H1 (cell line): ENCODE measurements around the gene CCDC136. TPM values are rescaled to one million over a fixed set of nuclear protein-coding genes. Genes with fewer than 3 reads are reported as not detected.

ENCODE experiments used
- CTCF ChIA-PET: fragments of 300-600 bp; sonication (Branson Sonifier 250); formaldehyde crosslinking; loops from one replicate; lab custom pipeline; 2021; ENCODE audit not compliant: partially characterized antibody; lab: Charles Lee
- POLR2A ChIA-PET: fragments of 300-600 bp; sonication (Branson Sonifier 250); formaldehyde crosslinking; loops from one replicate; lab custom pipeline; 2021; ENCODE audit warnings: inconsistent platforms; ENCODE audit not compliant: partially characterized antibody; lab: Charles Lee
- DNase-seq, 2 experiments: peaks; one replicate each; pipeline versions ENCODE4 v3.0.0 to v3.0.0-alpha.2; 2010 to 2022; ENCODE audit warnings: low spot score in 2 of 2, low read depth in 1 of 2, mixed read lengths in 1 of 2
- FAIRE-seq: peaks from 2 replicates; lab custom pipeline; 2011; peaks lifted over from hg19 to GRCh38; lab: Jason Lieb, UNC
- H2AFZ ChIP-seq: 2 replicates; pipeline ENCODE4 v1.8.1; 2012; ENCODE audit warnings: low read length, inconsistent platforms
- H2AK5ac ChIP-seq: 2 replicates; pipeline ENCODE4 v1.6.1; 2013; ENCODE audit warnings: low read depth, low read length
- H2BK120ac ChIP-seq: replicated peaks from 2 replicates; pipeline ENCODE3; 2013; ENCODE audit warnings: low read depth, low read length, inconsistent platforms
- H2BK12ac ChIP-seq: 2 replicates; pipeline ENCODE4 v1.6.1; 2013; ENCODE audit warnings: low read depth, low read length
- H2BK15ac ChIP-seq: 2 replicates; pipeline ENCODE4 v1.6.1; 2013; ENCODE audit warnings: low read length
- H2BK20ac ChIP-seq: 2 replicates; pipeline ENCODE4 v1.6.1; 2013; ENCODE audit warnings: low read length
- H2BK5ac ChIP-seq: 2 replicates; pipeline ENCODE4 v1.6.1; 2013; ENCODE audit warnings: low read depth, low read length
- H3K14ac ChIP-seq: 2 replicates; pipeline ENCODE4 v1.6.1; 2013; ENCODE audit warnings: inconsistent platforms; ENCODE audit not compliant: insufficient read length
- H3K18ac ChIP-seq: 2 replicates; pipeline ENCODE4 v1.6.1; 2013; ENCODE audit warnings: low read length; ENCODE audit errors: extremely low read depth
- H3K23ac ChIP-seq: 2 replicates; pipeline ENCODE4 v1.6.1; 2013; ENCODE audit warnings: inconsistent platforms; ENCODE audit not compliant: insufficient read length
- H3K23me2 ChIP-seq: 2 replicates; pipeline ENCODE4 v1.6.1; 2013; ENCODE audit warnings: low read depth, low read length
- H3K27ac ChIP-seq: 2 replicates; pipeline ENCODE4 v1.6.1; 2011; ENCODE audit warnings: low read depth, low read length, inconsistent platforms
- H3K27me3 ChIP-seq, 4 experiments: replicated peaks in 1 of 4; 1 replicate in 1 of 4; 2 replicates in 3 of 4; pipeline versions ENCODE4 v1.6.1 to v1.8.1; 2011 to 2013; ENCODE audit warnings: low read length in 3 of 4, mild to moderate bottlenecking in 3 of 4, inconsistent platforms in 2 of 4, mixed read lengths in 2 of 4, moderate library complexity in 1 of 4; ENCODE audit not compliant: control insufficient read depth in 3 of 4, insufficient read depth in 3 of 4; ENCODE audit errors: extremely low read depth in 1 of 4
- H3K36me3 ChIP-seq, 4 experiments: 2 replicates each; pipeline versions ENCODE4 v1.6.1 to v1.8.1; 2011 to 2013; ENCODE audit warnings: mild to moderate bottlenecking in 4 of 4, low read length in 3 of 4, moderate library complexity in 2 of 4, control low read depth in 1 of 4, inconsistent platforms in 1 of 4; ENCODE audit not compliant: insufficient read depth in 4 of 4, control insufficient read depth in 2 of 4
- H3K4ac ChIP-seq: replicated peaks from 2 replicates; pipeline ENCODE3; 2013; ENCODE audit warnings: low read length, low read depth, mixed read lengths, inconsistent platforms; ENCODE audit not compliant: insufficient read length
- H3K4me1 ChIP-seq, 4 experiments: replicated peaks in 1 of 4; 1 replicate in 1 of 4; 2 replicates in 3 of 4; pipeline versions ENCODE4 v1.6.1 to v1.8.1; 2011 to 2013; ENCODE audit warnings: low read length in 3 of 4, inconsistent platforms in 2 of 4, mixed read lengths in 1 of 4; ENCODE audit not compliant: insufficient read depth in 4 of 4, control insufficient read depth in 3 of 4
- H3K4me2 ChIP-seq, 2 experiments: 2 replicates each; pipeline versions ENCODE4 v1.6.1 to v1.8.1; 2011 to 2013; ENCODE audit warnings: low read depth in 2 of 2, low read length in 2 of 2, control low read depth in 1 of 2, inconsistent platforms in 1 of 2, mild to moderate bottlenecking in 1 of 2; ENCODE audit not compliant: insufficient read depth in 1 of 2
- H3K4me3 ChIP-seq, 4 experiments: fragments of 200-600, 300-600 bp in 1 of 4; sonication (generic), shearing (Covaris generic), sonication (Bioruptor Twin) in 1 of 4; 2 replicates each; pipeline versions ENCODE4 v1.5.1 to v1.8.1; 2011 to 2016; ENCODE audit warnings: low read length in 4 of 4, low read depth in 3 of 4, control low read depth in 2 of 4, inconsistent platforms in 2 of 4, mild to moderate bottlenecking in 2 of 4, mixed read lengths in 1 of 4, moderate library complexity in 1 of 4; ENCODE audit not compliant: insufficient read depth in 2 of 4; ENCODE audit errors: extremely low read depth in 1 of 4
- H3K56ac ChIP-seq: replicated peaks from 2 replicates; pipeline ENCODE3; 2013; ENCODE audit warnings: low read depth, mild to moderate bottlenecking, mixed read lengths, low read length, inconsistent platforms; ENCODE audit not compliant: insufficient read length
- H3K79me1 ChIP-seq: 2 replicates; pipeline ENCODE4 v1.6.1; 2013; ENCODE audit warnings: low read depth, low read length, control low read depth
- H3K79me2 ChIP-seq, 2 experiments: 2 replicates each; pipeline versions ENCODE4 v1.6.1 to v1.8.1; 2012 to 2013; ENCODE audit warnings: low read length in 2 of 2, mild to moderate bottlenecking in 2 of 2, inconsistent platforms in 1 of 2; ENCODE audit not compliant: insufficient read depth in 2 of 2, control insufficient read depth in 1 of 2
- H3K9ac ChIP-seq, 4 experiments: replicated peaks in 1 of 4; 1 replicate in 1 of 4; 2 replicates in 3 of 4; pipeline versions ENCODE4 v1.6.1 to v1.8.1; 2011 to 2013; ENCODE audit warnings: low read depth in 3 of 4, low read length in 3 of 4, control low read depth in 2 of 4, mild to moderate bottlenecking in 2 of 4, moderate library complexity in 2 of 4, inconsistent platforms in 1 of 4; ENCODE audit errors: extremely low read depth in 1 of 4
- H3K9me3 ChIP-seq, 2 experiments: 2 replicates each; pipeline versions ENCODE4 v1.6.1 to v1.8.1; 2012 to 2013; ENCODE audit warnings: mild to moderate bottlenecking in 2 of 2, moderate library complexity in 2 of 2, control low read depth in 1 of 2, inconsistent platforms in 1 of 2, low read depth in 1 of 2, low read length in 1 of 2, mixed read lengths in 1 of 2; ENCODE audit not compliant: insufficient read depth in 2 of 2
- H4K20me1 ChIP-seq, 2 experiments: replicated peaks in 1 of 2; 2 replicates each; pipeline versions ENCODE3 to v1.8.1; 2011 to 2013; ENCODE audit warnings: inconsistent platforms in 2 of 2, low read length in 2 of 2, mild to moderate bottlenecking in 1 of 2; ENCODE audit not compliant: insufficient read depth in 2 of 2, control insufficient read depth in 1 of 2
- H4K5ac ChIP-seq: 2 replicates; pipeline ENCODE4 v1.6.1; 2013; ENCODE audit warnings: low read length, low read depth, mixed read lengths, inconsistent platforms; ENCODE audit not compliant: insufficient read length
- H4K8ac ChIP-seq: 2 replicates; pipeline ENCODE4 v1.8.0; 2013; ENCODE audit warnings: mild to moderate bottlenecking, moderate library complexity, low read length, inconsistent platforms; ENCODE audit not compliant: insufficient read depth; ENCODE audit errors: extremely low read depth
- H4K91ac ChIP-seq: replicated peaks from 2 replicates; pipeline ENCODE3; 2013; ENCODE audit warnings: low read length, mixed read lengths, inconsistent platforms; ENCODE audit not compliant: insufficient read length
- CBX8 ChIP-seq: fragments of 300-800, 300-1000 bp; sonication (generic); IDR thresholded peaks from 2 replicates; pipeline ENCODE4 v1.7.1; 2016; ENCODE audit warnings: low read depth, low read length, borderline replicate concordance
- FOSL1 ChIP-seq: IDR thresholded peaks from 2 replicates; pipeline ENCODE4 v1.6.1; 2011; ENCODE audit warnings: mild to moderate bottlenecking, low read depth, low read length, moderate library complexity; ENCODE audit not compliant: insufficient read depth
- KDM4A ChIP-seq: IDR thresholded peaks from one replicate; pipeline ENCODE4 v1.7.1; 2012; ENCODE audit warnings: low read depth, mild to moderate bottlenecking, moderate library complexity, low read length, inconsistent platforms; ENCODE audit not compliant: severe bottlenecking
- POLR2AphosphoS5 ChIP-seq: IDR thresholded peaks from 2 replicates; pipeline ENCODE4 v1.6.1; 2011; ENCODE audit warnings: low read depth, low read length
- RAD21 ChIP-seq, 2 experiments: IDR thresholded peaks in 1 of 2; conservative IDR thresholded peaks in 1 of 2; 2 replicates each; pipeline ENCODE4 v1.6.1; 2011; ENCODE audit warnings: low read depth in 2 of 2, low read length in 2 of 2, improper control_type of control experiment in 1 of 2, inconsistent platforms in 1 of 2, mild to moderate bottlenecking in 1 of 2, moderate library complexity in 1 of 2
- RFX5 ChIP-seq: IDR thresholded peaks from 2 replicates; pipeline ENCODE4 v1.6.1; 2011; ENCODE audit warnings: low read depth, low read length, improper control_type of control experiment, borderline replicate concordance
- RNF2 ChIP-seq: fragments of 200-900, 300-1000 bp; sonication (generic); IDR thresholded peaks from 2 replicates; pipeline ENCODE4 v1.7.1; 2016; ENCODE audit warnings: borderline replicate concordance, low read depth, mild to moderate bottlenecking, antibody characterized with exemption, low read length; ENCODE audit not compliant: poor library complexity, severe bottlenecking; ENCODE audit errors: missing control alignments
- SIRT6 ChIP-seq: IDR thresholded peaks from one replicate; pipeline ENCODE4 v1.7.1; 2012; ENCODE audit warnings: low read length, inconsistent platforms
- TCF12 ChIP-seq: IDR thresholded peaks from 2 replicates; pipeline ENCODE4 v1.6.1; 2011; ENCODE audit warnings: low read depth, mild to moderate bottlenecking, low read length
- YY1 ChIP-seq: IDR thresholded peaks from 2 replicates; pipeline ENCODE4 v1.6.1; 2011; ENCODE audit warnings: low read depth, mild to moderate bottlenecking, low read length
- WGBS, 2 experiments: shearing (Covaris generic) in 1 of 2; methylation state at CpG; one replicate each; pipeline versions ENCODE4 v1.1.6 to v1.1.7; 2013 to 2015; ENCODE audit warnings: low lambda C conversion rate in 2 of 2, mixed read lengths in 2 of 2, inconsistent platforms in 1 of 2, low coverage in 1 of 2, missing lambda C conversion rate in 1 of 2; ENCODE audit not compliant: insufficient replicate concordance in 2 of 2, insufficient coverage in 1 of 2, insufficient read length in 1 of 2; ENCODE audit errors: extremely low coverage in 1 of 2, missing lambda C conversion rate in 1 of 2; 5-methylcytosine and 5-hydroxymethylcytosine counted together
- polyA plus RNA-seq, 7 experiments: library from polyadenylated mRNA; depleted of rRNA in 3 of 7; stranded (reverse) in 5 of 7; unstranded in 2 of 7; fragments of >200 nt in 5 of 7; fragments of 200-250 nt in 2 of 7; gene quantifications; 1 replicate in 5 of 7; 2 replicates in 1 of 7; 4 replicates in 1 of 7; pipeline versions ENCODE4 v1.2.1 to v1.2.3, GENCODE V29; 2011 to 2013; ENCODE audit warnings: missing spikeins in 2 of 7, mixed read lengths in 2 of 7
- total RNA-seq: library from RNA; stranded (reverse); fragmentation: NEBNext Ultra II Directional; extraction: Animal tissue kit (Norgen Biotek cat#: 25700); gene quantifications from 2 replicates; pipeline ENCODE4 v1.2.1, GENCODE V29; 2021
- TF ChIP-seq, protein P1 (sequence below): IDR thresholded peaks from 2 replicates; pipeline ENCODE4 v1.6.1; 2011; ENCODE audit warnings: low read depth, mild to moderate bottlenecking, low read length; ENCODE audit not compliant: insufficient read depth
- TF ChIP-seq, protein P2 (sequence below): IDR thresholded peaks from 2 replicates; pipeline ENCODE4 v1.6.1; 2012; ENCODE audit warnings: inconsistent platforms

The CCDC136 gene
- total and polyA plus RNA-seq, 2 of the 8 experiments (the other 6 are each of a cell fraction or from before 2014, with no cell fraction given): 35.6 to 47.7 TPM

DNA sequence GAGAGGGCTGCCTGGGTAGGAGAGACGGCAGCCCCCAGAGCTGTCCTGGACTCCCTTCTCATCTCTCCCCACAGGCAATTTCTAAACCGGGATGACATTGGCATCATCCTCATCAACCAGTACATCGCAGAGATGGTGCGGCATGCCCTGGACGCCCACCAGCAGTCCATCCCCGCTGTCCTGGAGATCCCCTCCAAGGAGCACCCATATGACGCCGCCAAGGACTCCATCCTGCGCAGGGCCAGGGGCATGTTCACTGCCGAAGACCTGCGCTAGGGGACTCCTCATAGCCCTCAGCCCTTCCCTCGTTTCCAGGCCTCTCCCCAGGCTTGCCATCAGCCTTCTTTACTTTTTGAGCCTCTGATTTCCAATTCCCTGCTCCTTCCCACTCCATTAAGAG, 73.5 kb downstream of the CCDC136 start:
- CTCF ChIA-PET: interaction anchor here (2.0 to 10.2 kb wide), 5 partner anchors 8 to 82 kb away, joined by 5 to 189 read pairs (median 68); no protein-coding TSS in a partner anchor
- POLR2A ChIA-PET: no interaction called here
- no peak overlapping the region for H2AK5ac ChIP-seq
- WGBS, 2 experiments: 91% methylated on average over 12 of the region's 12 CpGs; no CpG with 5 or more reads in 1 of the 2 experiments
- H3K14ac ChIP-seq: no peak overlapping the region
- peaks cover 3 to 27% (median 23%) of the 10 kb centered on the region in 4 experiments for H3K27me3 ChIP-seq
- FAIRE-seq (no peak), DNase-seq (no peak)
- no peak overlapping the region for H3K18ac ChIP-seq
- no peak overlapping the region for H2BK120ac ChIP-seq
- no peak overlapping the region for H3K27ac ChIP-seq
- no peak overlapping the region for H3K4me2 ChIP-seq
- H3K36me3 ChIP-seq: no peaks in the 10 kb centered on the region
- H3K23me2 ChIP-seq: peaks cover 18% of the 10 kb centered on the region
- H2BK5ac ChIP-seq: no peak overlapping the region
- H4K91ac ChIP-seq: no peak overlapping the region
- H3K4ac ChIP-seq: no peak overlapping the region
- no peak overlapping the region for H2BK20ac ChIP-seq
- no peak overlapping the region for H2BK12ac ChIP-seq
- peaks cover 3 to 20% of the 10 kb centered on the region in 2 experiments for H4K20me1 ChIP-seq
- H3K4me1 ChIP-seq: peaks cover 0 to 25% (median 13%) of the 10 kb centered on the region in 4 experiments; a peak in 6 of 7 replicates
- no peak overlapping the region for H3K23ac ChIP-seq
- H2AFZ ChIP-seq: no peak overlapping the region
- H4K5ac ChIP-seq: no peak overlapping the region
- H4K8ac ChIP-seq: no peak overlapping the region
- no peak overlapping the region for H3K56ac ChIP-seq
- no peaks in the 10 kb centered on the region for H3K79me2 ChIP-seq
- H3K9ac ChIP-seq: no peak overlapping the region
- H2BK15ac ChIP-seq: no peak overlapping the region
- no peaks in the 10 kb centered on the region for H3K79me1 ChIP-seq
- no peaks in the 10 kb centered on the region for H3K9me3 ChIP-seq
- no peak overlapping the region for H3K4me3 ChIP-seq
- TF ChIP-seq KDM4A (no peak), RNF2 (no peak), CBX8 (no peak), FOSL1 (no peak), POLR2AphosphoS5 (no peak), RAD21 (IDR thresholded peaks at IDR 0.05 in 1 of 2, conservative IDR thresholded peaks at IDR 0.05 in 1 of 2; ENCODE audit: low read depth in 2 of 2, low read length in 2 of 2) (no peak), RFX5 (no peak), SIRT6 (no peak), TCF12 (no peak), YY1 (no peak)
- TF ChIP-seq, protein P1, sequence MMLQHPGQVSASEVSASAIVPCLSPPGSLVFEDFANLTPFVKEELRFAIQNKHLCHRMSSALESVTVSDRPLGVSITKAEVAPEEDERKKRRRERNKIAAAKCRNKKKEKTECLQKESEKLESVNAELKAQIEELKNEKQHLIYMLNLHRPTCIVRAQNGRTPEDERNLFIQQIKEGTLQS: no peak
- TF ChIP-seq, protein P2, sequence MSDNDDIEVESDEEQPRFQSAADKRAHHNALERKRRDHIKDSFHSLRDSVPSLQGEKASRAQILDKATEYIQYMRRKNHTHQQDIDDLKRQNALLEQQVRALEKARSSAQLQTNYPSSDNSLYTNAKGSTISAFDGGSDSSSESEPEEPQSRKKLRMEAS: no peak
